ENCODE measurements around the gene CIB1.
A peak's percentile ranks its signal among the peaks of the same experiment; 100 is the strongest.

DNA sequence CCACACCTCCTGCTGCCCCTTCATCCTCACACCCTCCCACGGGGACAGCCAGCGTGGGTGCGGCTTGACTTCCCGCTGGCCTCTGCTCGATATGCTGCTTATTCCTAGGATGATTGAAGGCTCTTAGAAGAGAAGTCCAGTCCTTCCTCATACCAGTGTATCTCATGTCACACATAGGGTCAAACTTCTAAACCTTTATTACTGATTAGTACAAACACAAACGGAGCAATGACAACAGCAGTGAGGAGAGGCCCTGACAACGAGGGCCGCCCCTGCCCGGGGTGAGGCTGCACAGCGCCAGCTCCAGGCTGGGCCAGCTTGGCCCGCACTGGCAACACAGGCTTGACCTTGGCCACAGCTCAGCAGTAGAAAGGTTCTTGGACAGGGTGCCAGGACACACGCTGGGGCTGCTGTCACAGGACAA, 3.7 kb downstream of the CIB1 start:
- TF ChIP-seq POLR2A (IDR thresholded peaks at IDR 0.05) (no peak), CTCF (IDR thresholded peaks at IDR 0.05) (no peak), POLR2AphosphoS5 (IDR thresholded peaks at IDR 0.05) (peak in 2 of 4 donors; percentile 9 to 10)
